ENCODE measurements around the gene FRMD8. TPM values are rescaled to one million over a fixed set of nuclear protein-coding genes. Genes with fewer than 3 reads are reported as not detected.
A peak's percentile ranks its signal among the peaks of the same experiment; 100 is the strongest.

Gene FRMD8
- total and polyA plus RNA-seq, 9 of the 15 experiments (the other 6 are each of a cell fraction or from before 2014, with no cell fraction given), result 4.5 to 54.5 (median 15.8) TPM

DNA sequence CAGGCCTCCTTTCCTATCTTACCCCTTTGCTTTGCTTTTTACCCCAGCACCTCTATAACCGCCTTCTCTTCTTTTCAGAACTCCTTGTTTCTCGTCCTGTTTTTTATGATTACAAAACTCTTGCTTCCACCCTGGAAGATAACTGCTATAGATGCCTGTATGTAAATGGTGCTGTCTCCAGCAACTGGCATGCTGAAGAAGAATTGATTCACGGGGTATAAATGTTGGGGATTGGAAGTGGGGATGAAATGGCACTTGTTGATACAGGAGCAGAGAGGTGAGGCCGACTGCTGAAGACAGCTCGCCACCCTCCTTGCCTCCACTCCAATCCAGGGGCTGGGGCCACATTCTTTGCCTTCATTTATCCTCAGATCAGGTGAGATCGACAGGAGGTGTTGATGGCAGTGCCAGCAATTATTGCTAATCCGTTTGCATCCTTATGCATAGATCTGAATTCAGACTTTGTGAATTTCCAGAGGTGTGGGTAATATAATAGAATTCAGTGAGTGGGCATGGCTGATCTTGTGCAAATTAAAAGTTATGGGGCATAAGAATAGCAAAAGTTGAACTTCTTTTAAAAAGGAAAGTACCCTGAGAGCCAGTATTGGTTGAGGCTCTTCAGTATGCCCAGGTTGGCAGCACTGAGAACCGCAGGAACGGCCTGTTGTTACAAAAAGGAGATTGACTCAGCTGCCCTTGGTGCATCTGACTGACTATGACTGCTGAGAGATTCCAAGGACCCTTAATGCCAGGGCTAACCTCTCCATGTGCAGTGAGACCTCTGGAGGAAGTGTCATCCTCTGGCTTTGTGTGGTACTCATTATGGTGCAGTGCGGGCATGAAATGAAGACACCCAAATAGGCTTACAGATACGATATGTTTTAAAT lies 41.5 kb downstream of the FRMD8 start (continued):
- TF ChIP-seq ZNF224 (CRISPR knock-in tag; IDR thresholded peaks at IDR 0.05) (no peak), POU5F1 (IDR thresholded peaks at IDR 0.05; ENCODE audit: borderline replicate concordance, low read depth, low read length, partially characterized antibody) (no peak), FUS (optimal IDR thresholded peaks at IDR 0.05; ENCODE audit: low read depth, low read length) (no peak), MAZ (CRISPR knock-in tag; conservative IDR thresholded peaks at IDR 0.05 in 1 of 2, IDR thresholded peaks at IDR 0.05 in 1 of 2) (peak in 1 of 2 experiments; percentile 65; a peak in 1 of 4 replicates), CEBPB (tag; IDR thresholded peaks at IDR 0.05) (no peak), SUPT5H (IDR thresholded peaks at IDR 0.05) (peak; percentile 71), ZSCAN29 (IDR thresholded peaks at IDR 0.05) (peak; percentile 12), ZFP30 (CRISPR knock-in tag; IDR thresholded peaks at IDR 0.05; ENCODE audit: borderline replicate concordance) (no peak), FOXA3 (CRISPR knock-in tag; conservative IDR thresholded peaks at IDR 0.05 in 1 of 2, IDR thresholded peaks at IDR 0.05 in 1 of 2) (peak; percentile 5 to 15; a peak in 1 of 4 replicates), MEF2A (IDR thresholded peaks at IDR 0.05; ENCODE audit: control insufficient read depth, low read depth, low read length) (peak; percentile 9; the same call in 1 of the 2 replicates), NR3C1 (CRISPR knock-in tag; IDR thresholded peaks at IDR 0.05) (no peak), FIP1L1 (IDR thresholded peaks at IDR 0.05; ENCODE audit: low read depth, low read length, poor library complexity, severe bottlenecking) (no peak), ZNF57 (CRISPR knock-in tag; IDR thresholded peaks at IDR 0.05) (peak; percentile 81; the same call in 1 of the 2 replicates)
- TF ChIP-seq, protein P1, sequence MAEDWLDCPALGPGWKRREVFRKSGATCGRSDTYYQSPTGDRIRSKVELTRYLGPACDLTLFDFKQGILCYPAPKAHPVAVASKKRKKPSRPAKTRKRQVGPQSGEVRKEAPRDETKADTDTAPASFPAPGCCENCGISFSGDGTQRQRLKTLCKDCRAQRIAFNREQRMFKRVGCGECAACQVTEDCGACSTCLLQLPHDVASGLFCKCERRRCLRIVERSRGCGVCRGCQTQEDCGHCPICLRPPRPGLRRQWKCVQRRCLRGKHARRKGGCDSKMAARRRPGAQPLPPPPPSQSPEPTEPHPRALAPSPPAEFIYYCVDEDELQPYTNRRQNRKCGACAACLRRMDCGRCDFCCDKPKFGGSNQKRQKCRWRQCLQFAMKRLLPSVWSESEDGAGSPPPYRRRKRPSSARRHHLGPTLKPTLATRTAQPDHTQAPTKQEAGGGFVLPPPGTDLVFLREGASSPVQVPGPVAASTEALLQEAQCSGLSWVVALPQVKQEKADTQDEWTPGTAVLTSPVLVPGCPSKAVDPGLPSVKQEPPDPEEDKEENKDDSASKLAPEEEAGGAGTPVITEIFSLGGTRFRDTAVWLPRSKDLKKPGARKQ (CRISPR knock-in tag; IDR thresholded peaks at IDR 0.05), result no peak
- TF ChIP-seq, protein P2, sequence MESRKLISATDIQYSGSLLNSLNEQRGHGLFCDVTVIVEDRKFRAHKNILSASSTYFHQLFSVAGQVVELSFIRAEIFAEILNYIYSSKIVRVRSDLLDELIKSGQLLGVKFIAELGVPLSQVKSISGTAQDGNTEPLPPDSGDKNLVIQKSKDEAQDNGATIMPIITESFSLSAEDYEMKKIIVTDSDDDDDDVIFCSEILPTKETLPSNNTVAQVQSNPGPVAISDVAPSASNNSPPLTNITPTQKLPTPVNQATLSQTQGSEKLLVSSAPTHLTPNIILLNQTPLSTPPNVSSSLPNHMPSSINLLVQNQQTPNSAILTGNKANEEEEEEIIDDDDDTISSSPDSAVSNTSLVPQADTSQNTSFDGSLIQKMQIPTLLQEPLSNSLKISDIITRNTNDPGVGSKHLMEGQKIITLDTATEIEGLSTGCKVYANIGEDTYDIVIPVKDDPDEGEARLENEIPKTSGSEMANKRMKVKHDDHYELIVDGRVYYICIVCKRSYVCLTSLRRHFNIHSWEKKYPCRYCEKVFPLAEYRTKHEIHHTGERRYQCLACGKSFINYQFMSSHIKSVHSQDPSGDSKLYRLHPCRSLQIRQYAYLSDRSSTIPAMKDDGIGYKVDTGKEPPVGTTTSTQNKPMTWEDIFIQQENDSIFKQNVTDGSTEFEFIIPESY (CRISPR knock-in tag; IDR thresholded peaks at IDR 0.05), result no peak
- TF ChIP-seq, protein P3, sequence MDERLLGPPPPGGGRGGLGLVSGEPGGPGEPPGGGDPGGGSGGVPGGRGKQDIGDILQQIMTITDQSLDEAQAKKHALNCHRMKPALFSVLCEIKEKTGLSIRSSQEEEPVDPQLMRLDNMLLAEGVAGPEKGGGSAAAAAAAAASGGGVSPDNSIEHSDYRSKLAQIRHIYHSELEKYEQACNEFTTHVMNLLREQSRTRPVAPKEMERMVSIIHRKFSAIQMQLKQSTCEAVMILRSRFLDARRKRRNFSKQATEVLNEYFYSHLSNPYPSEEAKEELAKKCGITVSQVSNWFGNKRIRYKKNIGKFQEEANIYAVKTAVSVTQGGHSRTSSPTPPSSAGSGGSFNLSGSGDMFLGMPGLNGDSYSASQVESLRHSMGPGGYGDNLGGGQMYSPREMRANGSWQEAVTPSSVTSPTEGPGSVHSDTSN (CRISPR knock-in tag; IDR thresholded peaks at IDR 0.05; ENCODE audit: low read depth), result no peak
- TF ChIP-seq, protein P3 (tag; conservative IDR thresholded peaks at IDR 0.05; ENCODE audit: low read depth), result 0 out of 2 replicates have a peak, but pooled peaks have one; percentile 9
- TF ChIP-seq, protein P4, sequence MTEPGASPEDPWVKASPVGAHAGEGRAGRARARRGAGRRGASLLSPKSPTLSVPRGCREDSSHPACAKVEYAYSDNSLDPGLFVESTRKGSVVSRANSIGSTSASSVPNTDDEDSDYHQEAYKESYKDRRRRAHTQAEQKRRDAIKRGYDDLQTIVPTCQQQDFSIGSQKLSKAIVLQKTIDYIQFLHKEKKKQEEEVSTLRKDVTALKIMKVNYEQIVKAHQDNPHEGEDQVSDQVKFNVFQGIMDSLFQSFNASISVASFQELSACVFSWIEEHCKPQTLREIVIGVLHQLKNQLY (CRISPR knock-in tag; conservative IDR thresholded peaks at IDR 0.05), result peak in 1 of 2 experiments; percentile 92; a peak in 2 of 4 replicates

Measured in K562 (cell line).